GM12874 (cell line): Measurements from ENCODE around the gene CCDC136.

Experiments
- TF ChIP-seq, protein P1 (sequence below): IDR thresholded peaks from 2 replicates; pipeline ENCODE4 v1.5.1; 2011; ENCODE audit warnings: low read depth, mild to moderate bottlenecking, control low read depth, low read length, moderate library complexity; ENCODE audit not compliant: insufficient read depth

Gene CCDC136

DNA sequence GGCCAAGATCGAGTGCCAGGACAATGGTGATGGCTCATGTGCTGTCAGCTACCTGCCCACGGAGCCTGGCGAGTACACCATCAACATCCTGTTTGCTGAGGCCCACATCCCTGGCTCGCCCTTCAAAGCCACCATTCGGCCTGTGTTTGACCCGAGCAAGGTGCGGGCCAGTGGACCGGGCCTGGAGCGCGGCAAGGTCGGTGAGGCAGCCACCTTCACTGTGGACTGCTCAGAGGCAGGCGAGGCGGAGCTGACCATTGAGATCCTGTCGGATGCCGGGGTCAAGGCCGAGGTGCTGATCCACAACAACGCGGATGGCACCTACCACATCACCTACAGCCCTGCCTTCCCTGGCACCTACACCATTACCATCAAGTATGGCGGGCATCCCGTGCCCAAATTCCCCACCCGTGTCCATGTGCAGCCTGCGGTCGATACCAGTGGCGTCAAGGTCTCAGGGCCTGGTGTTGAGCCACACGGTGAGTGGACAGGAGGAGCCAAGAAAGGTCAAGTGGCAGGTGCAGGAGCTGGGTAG is 53.1 kb downstream of the CCDC136 start:
- TF ChIP-seq, protein P1, sequence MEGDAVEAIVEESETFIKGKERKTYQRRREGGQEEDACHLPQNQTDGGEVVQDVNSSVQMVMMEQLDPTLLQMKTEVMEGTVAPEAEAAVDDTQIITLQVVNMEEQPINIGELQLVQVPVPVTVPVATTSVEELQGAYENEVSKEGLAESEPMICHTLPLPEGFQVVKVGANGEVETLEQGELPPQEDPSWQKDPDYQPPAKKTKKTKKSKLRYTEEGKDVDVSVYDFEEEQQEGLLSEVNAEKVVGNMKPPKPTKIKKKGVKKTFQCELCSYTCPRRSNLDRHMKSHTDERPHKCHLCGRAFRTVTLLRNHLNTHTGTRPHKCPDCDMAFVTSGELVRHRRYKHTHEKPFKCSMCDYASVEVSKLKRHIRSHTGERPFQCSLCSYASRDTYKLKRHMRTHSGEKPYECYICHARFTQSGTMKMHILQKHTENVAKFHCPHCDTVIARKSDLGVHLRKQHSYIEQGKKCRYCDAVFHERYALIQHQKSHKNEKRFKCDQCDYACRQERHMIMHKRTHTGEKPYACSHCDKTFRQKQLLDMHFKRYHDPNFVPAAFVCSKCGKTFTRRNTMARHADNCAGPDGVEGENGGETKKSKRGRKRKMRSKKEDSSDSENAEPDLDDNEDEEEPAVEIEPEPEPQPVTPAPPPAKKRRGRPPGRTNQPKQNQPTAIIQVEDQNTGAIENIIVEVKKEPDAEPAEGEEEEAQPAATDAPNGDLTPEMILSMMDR, result no peak

DNA sequence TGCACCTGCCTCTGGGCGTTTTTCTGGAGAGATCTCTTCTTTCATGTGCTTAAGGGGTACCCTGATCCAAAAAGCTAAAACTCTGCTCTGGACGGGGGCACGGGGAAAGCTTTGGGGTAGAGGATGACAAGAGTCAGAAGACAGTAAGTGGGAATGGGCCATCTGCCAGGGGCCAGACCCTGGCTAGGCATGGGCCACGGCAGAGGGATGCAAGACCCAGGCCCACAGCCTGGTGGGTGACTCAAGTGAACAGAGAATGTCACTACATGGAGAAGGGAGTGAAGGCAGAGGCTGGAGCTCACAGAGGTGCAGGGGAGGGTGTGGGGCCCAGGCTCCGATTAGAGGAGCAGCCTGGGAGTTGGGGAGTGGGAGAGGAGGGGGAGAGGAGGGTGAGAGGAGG is 53.7 kb downstream of the CCDC136 start:
- TF ChIP-seq, protein P1, result no peak

DNA sequence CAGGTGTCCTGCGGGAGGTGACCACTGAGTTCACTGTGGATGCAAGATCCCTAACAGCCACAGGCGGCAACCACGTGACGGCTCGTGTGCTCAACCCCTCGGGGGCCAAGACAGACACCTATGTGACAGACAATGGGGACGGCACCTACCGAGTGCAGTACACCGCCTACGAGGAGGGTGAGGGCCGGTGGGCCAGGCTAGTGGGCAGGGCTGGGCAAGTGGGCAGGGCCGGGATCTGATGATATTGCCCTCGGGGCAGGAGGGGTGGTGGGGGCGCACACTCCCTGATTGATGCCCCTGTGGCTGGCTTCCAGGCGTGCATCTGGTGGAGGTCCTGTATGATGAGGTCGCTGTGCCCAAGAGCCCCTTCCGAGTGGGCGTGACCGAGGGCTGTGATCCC is 54.2 kb downstream of the CCDC136 start:
- TF ChIP-seq, protein P1, result no peak

DNA sequence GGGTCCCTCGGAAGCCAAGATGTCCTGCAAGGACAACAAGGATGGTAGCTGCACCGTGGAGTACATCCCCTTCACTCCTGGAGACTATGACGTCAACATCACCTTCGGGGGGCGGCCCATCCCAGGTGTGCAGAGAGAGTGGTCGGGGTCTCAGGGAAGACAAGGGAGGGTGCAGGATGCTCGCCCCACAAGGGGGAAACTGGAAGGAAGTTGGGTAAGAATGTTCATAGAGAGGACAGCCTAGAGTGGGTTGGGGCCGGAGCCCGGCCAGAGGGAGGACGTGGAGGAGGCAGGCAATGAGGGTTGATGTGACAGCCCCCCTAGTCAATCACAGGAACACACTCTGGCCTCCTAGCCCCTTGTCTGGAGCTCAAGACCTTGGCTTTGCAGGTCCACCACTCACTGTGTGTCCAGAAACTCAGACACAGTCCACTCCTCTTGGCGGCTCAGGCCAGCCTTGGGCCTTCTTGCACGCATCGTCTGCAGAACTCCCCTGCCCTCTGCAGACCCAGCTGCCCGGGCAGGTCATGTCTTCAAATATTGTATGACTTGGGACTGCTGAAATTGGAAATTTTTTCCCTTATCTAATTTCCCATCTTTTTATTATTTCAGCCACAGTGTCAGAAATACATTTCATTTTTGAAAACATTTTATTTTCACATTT is 55.1 kb downstream of the CCDC136 start:
- TF ChIP-seq, protein P1, result no peak

DNA sequence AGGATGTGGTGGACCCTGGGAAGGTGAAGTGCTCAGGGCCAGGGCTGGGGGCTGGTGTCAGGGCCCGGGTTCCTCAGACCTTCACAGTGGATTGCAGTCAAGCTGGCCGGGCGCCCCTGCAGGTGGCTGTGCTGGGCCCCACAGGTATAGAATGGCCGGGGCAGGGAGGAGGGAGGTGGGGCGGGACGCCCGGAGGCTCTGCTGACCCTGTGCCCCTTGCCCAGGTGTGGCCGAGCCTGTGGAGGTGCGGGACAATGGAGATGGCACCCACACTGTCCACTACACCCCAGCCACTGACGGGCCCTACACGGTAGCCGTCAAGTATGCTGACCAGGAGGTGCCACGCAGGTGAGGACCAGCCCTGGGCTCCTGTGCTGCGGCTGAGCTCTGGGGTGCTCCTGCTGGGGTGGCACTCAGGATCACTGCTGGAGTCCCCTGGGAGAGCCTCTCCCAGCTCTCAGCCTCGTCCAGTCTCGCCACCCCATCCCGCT is 56.0 kb downstream of the CCDC136 start:
- TF ChIP-seq, protein P1, result no peak

DNA sequence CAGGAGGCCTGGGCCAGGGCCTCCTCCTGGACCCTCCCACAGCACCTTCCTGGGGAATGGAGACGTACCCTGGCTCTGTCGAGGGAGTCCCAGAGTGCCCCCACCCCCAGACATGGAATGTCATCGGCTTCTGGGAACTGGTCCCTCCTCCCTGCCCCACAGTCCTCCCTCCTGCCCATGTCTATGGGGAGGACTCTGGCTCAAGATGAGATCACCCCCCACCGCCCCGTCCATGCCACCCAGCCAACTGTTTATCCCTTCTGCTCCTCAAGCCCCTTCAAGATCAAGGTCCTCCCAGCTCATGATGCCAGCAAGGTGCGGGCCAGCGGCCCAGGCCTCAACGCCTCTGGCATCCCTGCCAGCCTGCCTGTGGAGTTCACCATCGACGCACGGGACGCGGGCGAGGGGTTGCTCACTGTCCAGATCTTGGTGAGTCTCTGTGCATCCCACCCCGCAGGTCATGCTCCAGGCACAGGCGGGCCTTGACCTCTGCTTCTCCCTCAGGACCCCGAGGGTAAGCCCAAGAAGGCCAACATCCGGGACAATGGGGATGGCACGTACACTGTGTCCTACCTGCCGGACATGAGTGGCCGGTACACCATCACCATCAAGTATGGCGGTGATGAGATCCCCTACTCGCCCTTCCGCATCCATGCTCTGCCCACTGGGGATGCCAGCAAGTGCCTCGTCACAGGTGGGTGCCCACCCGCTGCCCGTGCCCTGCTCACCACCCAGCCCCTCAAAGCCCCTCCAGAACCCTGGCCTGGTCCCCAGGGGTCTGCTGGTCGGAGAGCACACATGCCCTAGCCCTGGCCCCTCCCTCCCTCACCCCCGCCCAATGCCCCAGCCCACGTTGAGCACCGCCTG is 56.8 kb downstream of the CCDC136 start:
- TF ChIP-seq, protein P1, result no peak

DNA sequence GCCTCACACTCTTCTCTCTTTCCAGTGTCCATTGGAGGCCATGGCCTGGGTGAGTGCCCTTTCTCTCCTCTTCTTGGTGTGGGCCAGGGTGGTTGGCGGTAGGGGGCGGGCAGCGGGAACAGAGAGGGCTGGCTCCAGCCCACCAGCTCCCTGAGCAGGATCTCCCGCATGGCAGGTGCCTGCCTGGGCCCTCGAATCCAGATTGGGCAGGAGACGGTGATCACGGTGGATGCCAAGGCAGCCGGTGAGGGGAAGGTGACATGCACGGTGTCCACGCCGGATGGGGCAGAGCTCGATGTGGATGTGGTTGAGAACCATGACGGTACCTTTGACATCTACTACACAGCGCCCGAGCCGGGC is 57.4 kb downstream of the CCDC136 start:
- TF ChIP-seq, protein P1, result no peak
